Measurements from ENCODE around the gene CPEB4.

CPEB4 gene

GRCh38 chr5:173968154-173968797, 80.1 kb downstream of the CPEB4 start:
- no peak for TF ChIP-seq ZC3H10 (CRISPR knock-in tag; IDR thresholded peaks at IDR 0.05)
- TF ChIP-seq BACH2 (CRISPR knock-in tag; IDR thresholded peaks at IDR 0.05; ENCODE audit: borderline replicate concordance): no peak
- TF ChIP-seq PPARA (CRISPR knock-in tag; IDR thresholded peaks at IDR 0.05; ENCODE audit: borderline replicate concordance): no peak
- no peak for TF ChIP-seq SNAI2 (CRISPR knock-in tag; IDR thresholded peaks at IDR 0.05)
- no peak for TF ChIP-seq TCF4 (CRISPR knock-in tag; IDR thresholded peaks at IDR 0.05; ENCODE audit: borderline replicate concordance)
- no peak for TF ChIP-seq ZFP30 (CRISPR knock-in tag; IDR thresholded peaks at IDR 0.05)
- no peak for ATAC-seq

- TF ChIP-seq CSDC2 (CRISPR knock-in tag; IDR thresholded peaks at IDR 0.05): no peak
- no peak for TF ChIP-seq ESRRG (CRISPR knock-in tag; IDR thresholded peaks at IDR 0.05)
- no peak for TF ChIP-seq SNAI2 (CRISPR knock-in tag; IDR thresholded peaks at IDR 0.05)
- TF ChIP-seq OSR1 (CRISPR knock-in tag; IDR thresholded peaks at IDR 0.05): no peak
- TF ChIP-seq ZC3H10 (CRISPR knock-in tag; IDR thresholded peaks at IDR 0.05): no peak
- ATAC-seq: no peak
Observed at GRCh38 chr5:173969167-173970049, 81.3 kb downstream of the CPEB4 start.

GRCh38 chr5:173970878-173971650, 82.9 kb downstream of the CPEB4 start:
- TF ChIP-seq ZFP3 (CRISPR knock-in tag; IDR thresholded peaks at IDR 0.05) (no peak), CREB5 (CRISPR knock-in tag; IDR thresholded peaks at IDR 0.05; ENCODE audit: low read depth) (no peak)
- no peak for ATAC-seq

- no peak for ATAC-seq
- no peak for TF ChIP-seq ZNF565 (CRISPR knock-in tag; conservative IDR thresholded peaks at IDR 0.05; ENCODE audit: low read depth)
- no peak for TF ChIP-seq ZFP3 (CRISPR knock-in tag; IDR thresholded peaks at IDR 0.05)
- no peak for TF ChIP-seq RARB (CRISPR knock-in tag; IDR thresholded peaks at IDR 0.05)
- no peak for TF ChIP-seq ZC3H10 (CRISPR knock-in tag; IDR thresholded peaks at IDR 0.05)
- TF ChIP-seq ZNF70 (CRISPR knock-in tag; IDR thresholded peaks at IDR 0.05): no peak
- TF ChIP-seq ARNTL (CRISPR knock-in tag; IDR thresholded peaks at IDR 0.05; ENCODE audit: borderline replicate concordance, low read depth): no peak
- no peak for TF ChIP-seq CSDC2 (CRISPR knock-in tag; IDR thresholded peaks at IDR 0.05)
- TF ChIP-seq ESRRG (CRISPR knock-in tag; IDR thresholded peaks at IDR 0.05): no peak
- TF ChIP-seq PPARA (CRISPR knock-in tag; IDR thresholded peaks at IDR 0.05; ENCODE audit: borderline replicate concordance): no peak
- no peak for TF ChIP-seq PATZ1 (CRISPR knock-in tag; IDR thresholded peaks at IDR 0.05; ENCODE audit: borderline replicate concordance)
- no peak for TF ChIP-seq GLIS3 (CRISPR knock-in tag; IDR thresholded peaks at IDR 0.05)
- no peak for TF ChIP-seq CSRNP3 (CRISPR knock-in tag; IDR thresholded peaks at IDR 0.05)
- TF ChIP-seq ZNF8 (CRISPR knock-in tag; IDR thresholded peaks at IDR 0.05): no peak
- no peak for TF ChIP-seq OSR1 (CRISPR knock-in tag; IDR thresholded peaks at IDR 0.05)
- no peak for TF ChIP-seq SNAI2 (CRISPR knock-in tag; IDR thresholded peaks at IDR 0.05)
- no peak for TF ChIP-seq TOX (CRISPR knock-in tag; IDR thresholded peaks at IDR 0.05; ENCODE audit: borderline replicate concordance)
Observed at GRCh38 chr5:173971681-173972345, 83.7 kb downstream of the CPEB4 start.

All from SK-N-SH treated with all-trans-retinoic acid at 6 μM for 48 hours (cell line).